Lower lobe of right lung (tissue), 2 donors: Measurements from ENCODE around the gene TRAPPC3. TPM values are rescaled to one million over a fixed set of nuclear protein-coding genes. Genes with fewer than 3 reads are reported as not detected.

Source experiments
- ATAC-seq, 2 donors: fragments of 200-7000 bp; cut with Tn5 transposase; one replicate each; pipeline ENCODE4 v1.9.1; 2020 to 2022; ENCODE audit warnings: mild to moderate bottlenecking in 2 of 2, moderate library complexity in 2 of 2
- DNase-seq: peaks from one replicate; pipeline ENCODE4 v3.0.0-alpha.2; 2020
- H3K27ac ChIP-seq: fragments of 200-600 bp; one replicate; pipeline ENCODE4 v1.8.0; 2022
- H3K27me3 ChIP-seq: fragments of 200-600 bp; one replicate; pipeline ENCODE4 v1.8.0; 2022; ENCODE audit warnings: low read depth
- H3K36me3 ChIP-seq: fragments of 200-600 bp; one replicate; pipeline ENCODE4 v1.8.0; 2022; ENCODE audit warnings: mild to moderate bottlenecking
- H3K4me1 ChIP-seq: fragments of 200-600 bp; one replicate; pipeline ENCODE4 v1.8.0; 2022
- H3K4me3 ChIP-seq: fragments of 200-600 bp; one replicate; pipeline ENCODE4 v1.8.0; 2022; ENCODE audit warnings: mild to moderate bottlenecking
- H3K9me3 ChIP-seq: fragments of 200-600 bp; one replicate; pipeline ENCODE4 v1.8.0; 2022
- CTCF ChIP-seq: fragments of 200-600 bp; IDR thresholded peaks from one replicate; pipeline ENCODE4 v1.8.0; 2022; ENCODE audit warnings: antibody characterized with exemption, mild to moderate bottlenecking
- intact Hi-C: fragments of 100-400 bp; cut with DNase I; formaldehyde crosslinking; loops from one replicate; pipeline ENCODE4 v1.11.0; 2022
- total RNA-seq: library from RNA; stranded (reverse); fragmentation: NEBNext Ultra II Directional; extraction: Animal tissue kit (Norgen Biotek cat#: 25700); gene quantifications from one replicate; pipeline ENCODE4 v1.2.1, GENCODE V29; 2021
- donor health status: DM: no; HTN: yes; CAD: no; lungs with severe emphysema.

The TRAPPC3 gene
- total RNA-seq, 1 donor from 2014 or later = 60.3 TPM

GRCh38 chr1:36125129-36125991, 23.9 kb downstream of the TRAPPC3 start, which contains the start of gene COL8A2:
Gene COL8A2, minus strand, starts transcription at chr1:36125222. Its CDS starts 24,980 bp downstream, at chr1:36100242.
- Histone ChIP-seq H3K27ac (no peak within 1 kb of the TSS), H3K4me3 (peak within 1 kb of the TSS; percentile 50), H3K4me1 (peaks cover 15% of the 10 kb centered on the region), H3K36me3 (no peaks in the 10 kb centered on the region), H3K9me3 (no peaks in the 10 kb centered on the region), H3K27me3 (peaks cover 17% of the 10 kb centered on the region)
- intact Hi-C loops = no loop called here
- peak; percentile 69 to 73 for ATAC-seq
- DNase-seq = peak; percentile 65
- TF ChIP-seq CTCF = no peak

GRCh38 chr1:36124404-36125128, 24.7 kb downstream of the TRAPPC3 start:
- peak overlapping the region; percentile 50 for H3K4me3 ChIP-seq
- no peak for ATAC-seq
- TF ChIP-seq CTCF = no peak
- no peaks in the 10 kb centered on the region for H3K36me3 ChIP-seq
- no peak for DNase-seq
- no peak overlapping the region for H3K27ac ChIP-seq
- H3K27me3 ChIP-seq = peaks cover 17% of the 10 kb centered on the region
- H3K4me1 ChIP-seq = peaks cover 16% of the 10 kb centered on the region
- intact Hi-C loops = no loop called here
- H3K9me3 ChIP-seq = no peaks in the 10 kb centered on the region

DNA sequence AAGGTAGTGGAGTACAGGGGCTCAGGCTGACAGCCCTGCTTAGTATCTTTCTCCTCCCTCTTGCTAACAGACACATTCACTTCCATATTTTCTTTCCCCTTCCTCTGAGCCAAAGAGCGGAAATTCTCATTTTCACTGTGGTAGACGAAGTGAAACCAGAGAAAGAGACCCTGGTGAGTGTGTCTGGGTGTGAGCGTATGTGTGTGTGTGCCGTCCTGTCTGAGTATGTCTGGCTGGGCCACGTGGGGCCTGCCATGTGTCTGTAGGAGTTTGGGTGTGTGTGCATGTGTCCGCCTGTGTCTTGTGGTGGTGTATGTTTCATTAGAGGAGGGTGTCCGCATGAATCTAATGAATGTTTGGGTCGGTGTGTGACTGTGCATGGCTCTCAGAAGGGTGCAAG, 25.9 kb downstream of the TRAPPC3 start:
- ATAC-seq (peak; percentile 40 to 74), DNase-seq (peak; percentile 77)
- H3K36me3 ChIP-seq = no peaks in the 10 kb centered on the region
- no peak for TF ChIP-seq CTCF
- peak overlapping the region; percentile 0 for H3K4me3 ChIP-seq
- peak overlapping the region; percentile 2 for H3K27ac ChIP-seq
- peaks cover 17% of the 10 kb centered on the region for H3K27me3 ChIP-seq
- intact Hi-C loops = no loop called here
- no peaks in the 10 kb centered on the region for H3K9me3 ChIP-seq
- H3K4me1 ChIP-seq = peaks cover 22% of the 10 kb centered on the region

GRCh38 chr1:36122062-36123030, 26.9 kb downstream of the TRAPPC3 start:
- H3K4me1 ChIP-seq = peaks cover 22% of the 10 kb centered on the region

More at GRCh38 chr1:36122062-36123030, 26.9 kb downstream of the TRAPPC3 start:
- DNase-seq (no peak), ATAC-seq (no peak)
- H3K36me3 ChIP-seq = no peaks in the 10 kb centered on the region
- TF ChIP-seq CTCF = no peak
- H3K27ac ChIP-seq = peak overlapping the region; percentile 2
- H3K9me3 ChIP-seq = no peaks in the 10 kb centered on the region
- intact Hi-C loops = no loop called here
- peak overlapping the region; percentile 0 for H3K4me3 ChIP-seq
- H3K27me3 ChIP-seq = peaks cover 17% of the 10 kb centered on the region
